Spleen (tissue), 7 donors: ENCODE results near the gene WNT2B.

Source experiments
- CTCF ChIP-seq, 11 experiments: fragments of 200-600 bp in 7 of 11; fragments of 450-650 bp in 4 of 11; sonication (generic) in 4 of 11; IDR thresholded peaks in 8 of 11; conservative IDR thresholded peaks in 3 of 11; 1 replicate in 7 of 11; 2 replicates in 4 of 11; pipeline versions ENCODE4 v1.4.0 to v1.8.0; 2016 to 2021; ENCODE audit warnings: antibody characterized with exemption in 11 of 11, inconsistent platforms in 4 of 11, mild to moderate bottlenecking in 1 of 11
- POLR2A ChIP-seq, 3 donors: fragments of 450-650 bp; IDR thresholded peaks; one replicate each; pipeline ENCODE4 v1.5.1; 2017; ENCODE audit warnings: antibody characterized with exemption in 3 of 3, mild to moderate bottlenecking in 1 of 3
- donor health status: DM: no; HTN: no; CAD: no; lungs with moderate emphysema.
- donor health status: DM: no; HTN: no; CAD: no.
- donor health status: DM: no; HTN: no; CAD: no.

DNA sequence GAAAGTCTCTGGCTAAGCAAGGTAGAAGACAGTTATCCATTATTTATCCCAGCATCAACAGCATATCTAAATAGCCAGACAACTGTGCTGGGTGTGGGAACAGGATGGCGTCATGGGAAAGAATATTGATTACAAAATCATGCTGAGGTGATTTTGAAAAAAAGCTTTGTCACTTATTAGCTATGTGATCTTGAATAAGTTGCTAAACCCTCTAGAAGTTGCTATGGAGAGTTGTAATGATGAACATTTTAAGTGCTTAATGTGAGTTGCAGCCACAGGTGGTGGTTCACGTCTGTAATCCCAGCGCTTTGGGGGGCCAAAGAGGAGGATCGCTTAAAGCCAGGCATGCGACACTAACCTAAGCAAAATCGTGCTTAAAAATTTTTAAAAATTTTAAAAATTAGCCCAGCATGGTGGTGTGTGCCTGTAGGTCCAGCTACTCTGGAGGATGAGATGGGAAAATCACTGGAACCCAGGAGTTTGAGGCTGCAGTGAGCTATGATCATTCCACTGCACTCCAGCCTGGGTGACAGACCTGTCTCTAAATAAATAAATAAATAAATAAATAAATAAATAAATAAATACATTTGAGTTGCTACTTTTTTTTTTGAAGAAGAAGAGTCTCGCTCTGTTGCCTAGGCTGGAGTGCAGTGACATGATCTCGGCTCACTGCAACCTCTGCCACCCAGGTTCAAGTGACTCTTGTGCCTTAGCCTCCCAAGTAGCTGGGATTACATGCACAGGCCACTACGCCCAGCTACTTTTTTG, 33.6 kb downstream of the WNT2B start:
- TF ChIP-seq CTCF (IDR thresholded peaks at IDR 0.05 in 8 of 11, conservative IDR thresholded peaks at IDR 0.05 in 3 of 11), result no peak
- no peak for TF ChIP-seq POLR2A (IDR thresholded peaks at IDR 0.05)
